ENCODE results near the gene TNFRSF25. TPM values are rescaled to one million over a fixed set of nuclear protein-coding genes. Genes with fewer than 3 reads are reported as not detected.

The TNFRSF25 gene
- total RNA-seq, 1 experiment from 2014 or later = 19.5 TPM

DNA sequence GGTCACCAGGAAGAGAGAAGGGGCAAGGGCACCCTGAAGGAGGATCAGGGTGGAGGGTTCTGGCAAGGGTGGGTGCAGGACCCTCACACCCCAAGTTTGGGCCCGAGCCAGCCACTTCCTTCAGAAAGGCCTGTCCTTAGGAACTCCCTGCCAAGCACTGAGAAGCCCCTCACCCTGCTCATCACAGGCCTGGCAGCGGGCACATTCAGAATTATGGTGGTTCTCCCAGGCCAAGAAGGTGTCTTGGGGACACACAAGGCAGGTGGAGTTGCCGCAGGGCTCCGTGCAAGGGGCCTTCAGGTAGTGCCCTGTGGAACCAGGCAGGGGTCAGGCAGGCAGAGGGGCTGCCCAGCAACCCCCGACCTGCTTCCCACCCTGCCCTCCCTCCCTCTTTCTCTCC, 1.1 kb downstream of the TNFRSF25 start (continued):
- TF ChIP-seq, protein P1, sequence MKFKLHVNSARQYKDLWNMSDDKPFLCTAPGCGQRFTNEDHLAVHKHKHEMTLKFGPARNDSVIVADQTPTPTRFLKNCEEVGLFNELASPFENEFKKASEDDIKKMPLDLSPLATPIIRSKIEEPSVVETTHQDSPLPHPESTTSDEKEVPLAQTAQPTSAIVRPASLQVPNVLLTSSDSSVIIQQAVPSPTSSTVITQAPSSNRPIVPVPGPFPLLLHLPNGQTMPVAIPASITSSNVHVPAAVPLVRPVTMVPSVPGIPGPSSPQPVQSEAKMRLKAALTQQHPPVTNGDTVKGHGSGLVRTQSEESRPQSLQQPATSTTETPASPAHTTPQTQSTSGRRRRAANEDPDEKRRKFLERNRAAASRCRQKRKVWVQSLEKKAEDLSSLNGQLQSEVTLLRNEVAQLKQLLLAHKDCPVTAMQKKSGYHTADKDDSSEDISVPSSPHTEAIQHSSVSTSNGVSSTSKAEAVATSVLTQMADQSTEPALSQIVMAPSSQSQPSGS (CRISPR knock-in tag; IDR thresholded peaks at IDR 0.05; ENCODE audit: borderline replicate concordance, low read depth) = no peak
- TF ChIP-seq NFATC4 (CRISPR knock-in tag; IDR thresholded peaks at IDR 0.05) (no peak), SMAD3 (CRISPR knock-in tag; IDR thresholded peaks at IDR 0.05; ENCODE audit: borderline replicate concordance) (no peak), ESRRA (CRISPR knock-in tag; IDR thresholded peaks at IDR 0.05; ENCODE audit: borderline replicate concordance) (no peak), TEAD1 (CRISPR knock-in tag; IDR thresholded peaks at IDR 0.05) (no peak), HMGA2 (CRISPR knock-in tag; IDR thresholded peaks at IDR 0.05) (no peak), ZNF219 (CRISPR knock-in tag; IDR thresholded peaks at IDR 0.05; ENCODE audit: borderline replicate concordance) (no peak), PRRX2 (CRISPR knock-in tag; IDR thresholded peaks at IDR 0.05) (no peak)
- TF ChIP-seq, protein P2, sequence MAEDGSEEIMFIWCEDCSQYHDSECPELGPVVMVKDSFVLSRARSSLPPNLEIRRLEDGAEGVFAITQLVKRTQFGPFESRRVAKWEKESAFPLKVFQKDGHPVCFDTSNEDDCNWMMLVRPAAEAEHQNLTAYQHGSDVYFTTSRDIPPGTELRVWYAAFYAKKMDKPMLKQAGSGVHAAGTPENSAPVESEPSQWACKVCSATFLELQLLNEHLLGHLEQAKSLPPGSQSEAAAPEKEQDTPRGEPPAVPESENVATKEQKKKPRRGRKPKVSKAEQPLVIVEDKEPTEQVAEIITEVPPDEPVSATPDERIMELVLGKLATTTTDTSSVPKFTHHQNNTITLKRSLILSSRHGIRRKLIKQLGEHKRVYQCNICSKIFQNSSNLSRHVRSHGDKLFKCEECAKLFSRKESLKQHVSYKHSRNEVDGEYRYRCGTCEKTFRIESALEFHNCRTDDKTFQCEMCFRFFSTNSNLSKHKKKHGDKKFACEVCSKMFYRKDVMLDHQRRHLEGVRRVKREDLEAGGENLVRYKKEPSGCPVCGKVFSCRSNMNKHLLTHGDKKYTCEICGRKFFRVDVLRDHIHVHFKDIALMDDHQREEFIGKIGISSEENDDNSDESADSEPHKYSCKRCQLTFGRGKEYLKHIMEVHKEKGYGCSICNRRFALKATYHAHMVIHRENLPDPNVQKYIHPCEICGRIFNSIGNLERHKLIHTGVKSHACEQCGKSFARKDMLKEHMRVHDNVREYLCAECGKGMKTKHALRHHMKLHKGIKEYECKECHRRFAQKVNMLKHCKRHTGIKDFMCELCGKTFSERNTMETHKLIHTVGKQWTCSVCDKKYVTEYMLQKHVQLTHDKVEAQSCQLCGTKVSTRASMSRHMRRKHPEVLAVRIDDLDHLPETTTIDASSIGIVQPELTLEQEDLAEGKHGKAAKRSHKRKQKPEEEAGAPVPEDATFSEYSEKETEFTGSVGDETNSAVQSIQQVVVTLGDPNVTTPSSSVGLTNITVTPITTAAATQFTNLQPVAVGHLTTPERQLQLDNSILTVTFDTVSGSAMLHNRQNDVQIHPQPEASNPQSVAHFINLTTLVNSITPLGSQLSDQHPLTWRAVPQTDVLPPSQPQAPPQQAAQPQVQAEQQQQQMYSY (CRISPR knock-in tag; IDR thresholded peaks at IDR 0.05) = no peak
- TF ChIP-seq, protein P3, sequence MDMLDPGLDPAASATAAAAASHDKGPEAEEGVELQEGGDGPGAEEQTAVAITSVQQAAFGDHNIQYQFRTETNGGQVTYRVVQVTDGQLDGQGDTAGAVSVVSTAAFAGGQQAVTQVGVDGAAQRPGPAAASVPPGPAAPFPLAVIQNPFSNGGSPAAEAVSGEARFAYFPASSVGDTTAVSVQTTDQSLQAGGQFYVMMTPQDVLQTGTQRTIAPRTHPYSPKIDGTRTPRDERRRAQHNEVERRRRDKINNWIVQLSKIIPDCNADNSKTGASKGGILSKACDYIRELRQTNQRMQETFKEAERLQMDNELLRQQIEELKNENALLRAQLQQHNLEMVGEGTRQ (CRISPR knock-in tag; IDR thresholded peaks at IDR 0.05) = no peak
- TF ChIP-seq, protein P4, sequence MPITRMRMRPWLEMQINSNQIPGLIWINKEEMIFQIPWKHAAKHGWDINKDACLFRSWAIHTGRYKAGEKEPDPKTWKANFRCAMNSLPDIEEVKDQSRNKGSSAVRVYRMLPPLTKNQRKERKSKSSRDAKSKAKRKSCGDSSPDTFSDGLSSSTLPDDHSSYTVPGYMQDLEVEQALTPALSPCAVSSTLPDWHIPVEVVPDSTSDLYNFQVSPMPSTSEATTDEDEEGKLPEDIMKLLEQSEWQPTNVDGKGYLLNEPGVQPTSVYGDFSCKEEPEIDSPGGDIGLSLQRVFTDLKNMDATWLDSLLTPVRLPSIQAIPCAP (CRISPR knock-in tag; IDR thresholded peaks at IDR 0.05) = no peak

DNA sequence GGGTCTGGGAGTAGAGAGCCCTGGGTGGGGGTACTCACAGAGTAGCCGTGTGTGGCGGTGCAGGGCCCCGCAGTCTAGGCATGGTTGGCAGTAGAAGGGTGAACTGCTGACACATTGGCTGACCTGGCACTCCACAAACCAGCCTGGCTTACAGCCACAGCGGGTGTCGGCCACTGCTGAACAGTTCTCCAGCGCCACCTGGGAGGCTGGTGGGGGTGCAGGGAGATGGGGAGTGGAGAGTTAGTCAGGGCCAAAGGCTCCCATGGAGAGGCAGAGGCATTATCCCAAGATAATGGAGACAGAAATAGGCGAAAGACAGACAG, 1.5 kb downstream of the TNFRSF25 start:
- Mint-ChIP-seq H3K27ac (peak overlapping the region; percentile 49; the same call in 1 of the 2 replicates), H3K4me3 (peak overlapping the region; percentile 13; the same call in 1 of the 2 replicates), H3K36me3 (peaks cover 17% of the 10 kb centered on the region), H3K27me3 (ENCODE audit: low read depth) (peaks cover 2% of the 10 kb centered on the region; the same call in 1 of the 2 replicates), H3K4me1 (peaks cover 20% of the 10 kb centered on the region), H3K9me3 (no peaks in the 10 kb centered on the region)
- ChIA-PET CTCF (interaction anchor here (1.0 to 2.4 kb wide), 4 partner anchors 8 to 24 kb away, joined by 3 to 19 read pairs (median 5); no protein-coding TSS in a partner anchor), POLR2A (no interaction called here)
- no peak for DNase-seq (ENCODE audit: low spot score)
- TF ChIP-seq TEAD4 (CRISPR knock-in tag; IDR thresholded peaks at IDR 0.05) (no peak), TEAD1 (CRISPR knock-in tag; IDR thresholded peaks at IDR 0.05) (no peak), JUN (CRISPR knock-in tag; IDR thresholded peaks at IDR 0.05) (no peak), ESRRA (CRISPR knock-in tag; IDR thresholded peaks at IDR 0.05; ENCODE audit: borderline replicate concordance) (no peak), ZNF317 (CRISPR knock-in tag; IDR thresholded peaks at IDR 0.05; ENCODE audit: borderline replicate concordance, low read depth) (no peak), ZNF138 (CRISPR knock-in tag; conservative IDR thresholded peaks at IDR 0.05) (no peak), PRRX2 (CRISPR knock-in tag; IDR thresholded peaks at IDR 0.05) (no peak), NR3C1 (CRISPR knock-in tag; conservative IDR thresholded peaks at IDR 0.05; ENCODE audit: low read depth) (no peak), IRF2 (CRISPR knock-in tag; IDR thresholded peaks at IDR 0.05; ENCODE audit: borderline replicate concordance, low read depth) (no peak), ZNF671 (CRISPR knock-in tag; IDR thresholded peaks at IDR 0.05) (no peak), ELF4 (CRISPR knock-in tag; IDR thresholded peaks at IDR 0.05; ENCODE audit: low read depth) (no peak), GABPB1 (CRISPR knock-in tag; IDR thresholded peaks at IDR 0.05) (no peak), NR2C2 (CRISPR knock-in tag; IDR thresholded peaks at IDR 0.05) (no peak)
- TF ChIP-seq, protein P3 (CRISPR knock-in tag; IDR thresholded peaks at IDR 0.05) = no peak
- TF ChIP-seq, protein P5, sequence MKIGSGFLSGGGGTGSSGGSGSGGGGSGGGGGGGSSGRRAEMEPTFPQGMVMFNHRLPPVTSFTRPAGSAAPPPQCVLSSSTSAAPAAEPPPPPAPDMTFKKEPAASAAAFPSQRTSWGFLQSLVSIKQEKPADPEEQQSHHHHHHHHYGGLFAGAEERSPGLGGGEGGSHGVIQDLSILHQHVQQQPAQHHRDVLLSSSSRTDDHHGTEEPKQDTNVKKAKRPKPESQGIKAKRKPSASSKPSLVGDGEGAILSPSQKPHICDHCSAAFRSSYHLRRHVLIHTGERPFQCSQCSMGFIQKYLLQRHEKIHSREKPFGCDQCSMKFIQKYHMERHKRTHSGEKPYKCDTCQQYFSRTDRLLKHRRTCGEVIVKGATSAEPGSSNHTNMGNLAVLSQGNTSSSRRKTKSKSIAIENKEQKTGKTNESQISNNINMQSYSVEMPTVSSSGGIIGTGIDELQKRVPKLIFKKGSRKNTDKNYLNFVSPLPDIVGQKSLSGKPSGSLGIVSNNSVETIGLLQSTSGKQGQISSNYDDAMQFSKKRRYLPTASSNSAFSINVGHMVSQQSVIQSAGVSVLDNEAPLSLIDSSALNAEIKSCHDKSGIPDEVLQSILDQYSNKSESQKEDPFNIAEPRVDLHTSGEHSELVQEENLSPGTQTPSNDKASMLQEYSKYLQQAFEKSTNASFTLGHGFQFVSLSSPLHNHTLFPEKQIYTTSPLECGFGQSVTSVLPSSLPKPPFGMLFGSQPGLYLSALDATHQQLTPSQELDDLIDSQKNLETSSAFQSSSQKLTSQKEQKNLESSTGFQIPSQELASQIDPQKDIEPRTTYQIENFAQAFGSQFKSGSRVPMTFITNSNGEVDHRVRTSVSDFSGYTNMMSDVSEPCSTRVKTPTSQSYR (CRISPR knock-in tag; IDR thresholded peaks at IDR 0.05) = no peak
- ATAC-seq = no peak
